IMR-90 (cell line): Measurements from ENCODE around the gene NPRL2. TPM values are rescaled to one million over a fixed set of nuclear protein-coding genes. Genes with fewer than 3 reads are reported as not detected.
A peak's percentile ranks its signal among the peaks of the same experiment; 100 is the strongest.

Experiments
- ATAC-seq: fragments of 200-7000 bp; cut with Tn5 transposase; 2 replicates; pipeline ENCODE4 v1.9.1; 2020; ENCODE audit warnings: low read depth, mild to moderate bottlenecking, moderate library complexity
- BruUV-seq: library from RNA; stranded (reverse); fragments of 400-500 nt; replicated peaks from 2 replicates; lab custom pipeline; 2021; lab: Mats Ljungman, UMichigan
- CTCF ChIA-PET: fragments of 300-600 bp; formaldehyde crosslinking; extraction: SDS; loops from one replicate; lab custom pipeline; 2021; ENCODE audit warnings: antibody characterized with exemption; lab: Yijun Ruan, JAX
- POLR2A ChIA-PET: fragments of 300-600 bp; sonication (Branson Sonifier 250); formaldehyde crosslinking; loops from one replicate; lab custom pipeline; 2022; ENCODE audit warnings: antibody characterized with exemption; ENCODE audit not compliant: unreplicated experiment; lab: Charles Lee
- DNase-seq: peaks from one replicate; pipeline ENCODE4 v3.0.0; 2013
- H2AFZ ChIP-seq: replicated peaks from 2 replicates; pipeline ENCODE3; 2013; ENCODE audit warnings: low read length, mild to moderate bottlenecking; ENCODE audit not compliant: poor library complexity
- H2AK5ac ChIP-seq: 2 replicates; pipeline ENCODE4 v1.6.1; 2013; ENCODE audit warnings: low read depth, low read length, inconsistent platforms
- H2AK9ac ChIP-seq: replicated peaks from 2 replicates; pipeline ENCODE3; 2013; ENCODE audit warnings: mild to moderate bottlenecking, low read depth, low read length, moderate library complexity; ENCODE audit not compliant: poor library complexity
- H2BK120ac ChIP-seq: 2 replicates; pipeline ENCODE4 v1.6.1; 2013; ENCODE audit warnings: low read depth, low read length, inconsistent platforms
- H2BK15ac ChIP-seq: 3 replicates; pipeline ENCODE4 v1.6.1; 2013; ENCODE audit warnings: low read depth, low read length, inconsistent platforms
- H2BK20ac ChIP-seq: 2 replicates; pipeline ENCODE4 v1.6.1; 2013; ENCODE audit warnings: low read depth, mild to moderate bottlenecking, inconsistent platforms, low read length, moderate library complexity
- H2BK5ac ChIP-seq: 2 replicates; pipeline ENCODE4 v1.6.1; 2013; ENCODE audit warnings: mild to moderate bottlenecking, low read depth, low read length, inconsistent platforms; ENCODE audit not compliant: poor library complexity, severe bottlenecking
- H3K14ac ChIP-seq: replicated peaks from 2 replicates; pipeline ENCODE4 v1.6.1; 2013; ENCODE audit warnings: low read depth, low read length, inconsistent platforms
- H3K18ac ChIP-seq: 2 replicates; pipeline ENCODE4 v1.6.1; 2013; ENCODE audit warnings: low read depth, low read length, control low read depth
- H3K23ac ChIP-seq: 2 replicates; pipeline ENCODE4 v1.6.1; 2013; ENCODE audit warnings: low read depth, low read length, inconsistent platforms
- H3K27ac ChIP-seq: 2 replicates; pipeline ENCODE4 v1.5.1; 2013; ENCODE audit warnings: mild to moderate bottlenecking, control low read depth, low read length; ENCODE audit not compliant: insufficient read depth
- H3K27me3 ChIP-seq: 2 replicates; pipeline ENCODE4 v1.6.1; 2013; ENCODE audit warnings: low read length; ENCODE audit not compliant: control insufficient read depth, insufficient read depth
- H3K36me3 ChIP-seq: 2 replicates; pipeline ENCODE4 v1.6.1; 2013; ENCODE audit warnings: low read length, mixed read lengths; ENCODE audit not compliant: control insufficient read depth, insufficient read depth
- H3K4ac ChIP-seq: 2 replicates; pipeline ENCODE4 v1.6.1; 2013; ENCODE audit warnings: low read depth, low read length, inconsistent platforms
- H3K4me1 ChIP-seq: 2 replicates; pipeline ENCODE4 v1.6.1; 2013; ENCODE audit warnings: low read length, mixed read lengths; ENCODE audit not compliant: control insufficient read depth, insufficient read depth
- H3K4me2 ChIP-seq: 2 replicates; pipeline ENCODE4 v1.6.1; 2013; ENCODE audit warnings: low read depth, mild to moderate bottlenecking, control low read depth, low read length, moderate library complexity
- H3K4me3 ChIP-seq: 2 replicates; pipeline ENCODE4 v1.5.1; 2013; ENCODE audit warnings: low read depth, mild to moderate bottlenecking, control low read depth, low read length, moderate library complexity; ENCODE audit not compliant: insufficient read depth
- H3K56ac ChIP-seq: 2 replicates; pipeline ENCODE4 v1.6.1; 2013; ENCODE audit warnings: low read length, inconsistent platforms; ENCODE audit not compliant: insufficient read depth; ENCODE audit errors: extremely low read depth
- H3K79me1 ChIP-seq, 2 experiments: 2 replicates each; pipeline ENCODE4 v1.6.1; 2013; ENCODE audit warnings: low read length in 2 of 2, inconsistent platforms in 1 of 2, low read depth in 1 of 2
- H3K9ac ChIP-seq: 2 replicates; pipeline ENCODE4 v1.6.1; 2013; ENCODE audit warnings: low read depth, low read length, control low read depth
- H3K9me1 ChIP-seq: 2 replicates; pipeline ENCODE4 v1.6.1; 2013; ENCODE audit warnings: low read length, inconsistent platforms; ENCODE audit not compliant: insufficient read depth
- H3K9me3 ChIP-seq: 2 replicates; pipeline ENCODE4 v1.6.1; 2013; ENCODE audit warnings: low read length; ENCODE audit not compliant: control insufficient read depth, insufficient read depth
- H4K20me1 ChIP-seq: 2 replicates; pipeline ENCODE4 v1.6.1; 2013; ENCODE audit warnings: low read length, inconsistent platforms; ENCODE audit not compliant: insufficient read depth
- H4K5ac ChIP-seq: 2 replicates; pipeline ENCODE4 v1.6.1; 2013; ENCODE audit warnings: mild to moderate bottlenecking, low read depth, low read length, control low read depth
- H4K8ac ChIP-seq, 2 experiments: 2 replicates each; pipeline ENCODE4 v1.6.1; 2013; ENCODE audit warnings: low read depth in 2 of 2, low read length in 2 of 2, control low read depth in 1 of 2, inconsistent platforms in 1 of 2
- H4K91ac ChIP-seq: 2 replicates; pipeline ENCODE4 v1.6.1; 2013; ENCODE audit warnings: low read depth, low read length, inconsistent platforms; ENCODE audit not compliant: insufficient read depth
- BHLHE40 ChIP-seq: fragments of 150-350 bp; IDR thresholded peaks from 2 replicates; pipeline ENCODE4 v1.6.1; 2016; ENCODE audit warnings: mild to moderate bottlenecking, low read depth, low read length
- CEBPB ChIP-seq: IDR thresholded peaks from 2 replicates; pipeline ENCODE4 v1.6.1; 2012; ENCODE audit warnings: low read depth, low read length, improper control_type of control experiment
- CHD1 ChIP-seq: IDR thresholded peaks from 2 replicates; pipeline ENCODE4 v1.6.1; 2012; ENCODE audit warnings: low read depth, low read length, improper control_type of control experiment
- FOS ChIP-seq: fragments of 150-350 bp; IDR thresholded peaks from 2 replicates; pipeline ENCODE4 v1.6.1; 2016; ENCODE audit warnings: low read depth, low read length
- MAFK ChIP-seq: IDR thresholded peaks from 2 replicates; pipeline ENCODE4 v1.6.1; 2012; ENCODE audit warnings: low read depth, low read length, improper control_type of control experiment
- MAZ ChIP-seq: IDR thresholded peaks from 2 replicates; pipeline ENCODE4 v1.6.1; 2012; ENCODE audit warnings: low read depth, mild to moderate bottlenecking, low read length, improper control_type of control experiment, moderate library complexity, borderline replicate concordance
- MXI1 ChIP-seq: IDR thresholded peaks from 2 replicates; pipeline ENCODE4 v1.6.1; 2012; ENCODE audit warnings: low read depth, mild to moderate bottlenecking, low read length, moderate library complexity, borderline replicate concordance
- POLR2A ChIP-seq: IDR thresholded peaks from 2 replicates; pipeline ENCODE4 v1.6.1; 2012; ENCODE audit warnings: mild to moderate bottlenecking, low read depth, low read length
- RAD21 ChIP-seq: IDR thresholded peaks from 2 replicates; pipeline ENCODE4 v1.6.1; 2012; ENCODE audit warnings: low read length, improper control_type of control experiment
- RFX5 ChIP-seq: IDR thresholded peaks from 2 replicates; pipeline ENCODE4 v1.8.0; 2012; ENCODE audit warnings: low read depth, mild to moderate bottlenecking, low read length, moderate library complexity
- SMC3 ChIP-seq: fragments of 150-350 bp; IDR thresholded peaks from 2 replicates; pipeline ENCODE4 v1.6.1; 2016; ENCODE audit warnings: low read depth, mild to moderate bottlenecking, antibody characterized with exemption, low read length, moderate library complexity
- WGBS, 2 experiments: methylation state at CpG; one replicate each; pipeline versions ENCODE4 v1.1.5 to v1.1.7; 2013; ENCODE audit warnings: missing lambda C conversion rate in 2 of 2; ENCODE audit not compliant: insufficient read length in 1 of 2; ENCODE audit errors: extremely low coverage in 2 of 2; 5-methylcytosine and 5-hydroxymethylcytosine counted together
- dilution Hi-C: fragments of 300-500 bp; cut with HindIII; formaldehyde crosslinking; loops from one replicate; pipeline ENCODE4 v1.14.3; 2018; ENCODE audit warnings: low sequenced_read_pairs; ENCODE audit not compliant: unreplicated experiment
- in situ Hi-C: fragments of 300-500 bp; cut with MboI; formaldehyde crosslinking; loops from 3 replicates; pipeline ENCODE4 v1.14.3; 2019; ENCODE audit warnings: low sequenced_read_pairs, inconsistent platforms, mixed read lengths
- intact Hi-C: fragments of 100-400 bp; cut with micrococcal nuclease; formaldehyde crosslinking; loops from 2 replicates; pipeline ENCODE4 v1.10.0; 2022
- polyA plus RNA-seq, 3 experiments: library from polyadenylated mRNA; depleted of rRNA; stranded (reverse); fragments of >200 nt; gene quantifications; 2 replicates each; pipeline ENCODE4 v1.2.3, GENCODE V29; 2012; ENCODE audit warnings: low replicate concordance in 1 of 3
- total RNA-seq: library from RNA; depleted of rRNA; stranded (reverse); fragments of >200 nt; gene quantifications from 2 replicates; pipeline ENCODE4 v1.2.3, GENCODE V29; 2012
- TF ChIP-seq, protein P1 (sequence below): conservative IDR thresholded peaks from 2 replicates; pipeline ENCODE4 v1.5.1; 2012; ENCODE audit warnings: mild to moderate bottlenecking, low read depth, low read length, improper control_type of control experiment
- TF ChIP-seq, protein P2 (sequence below): fragments of 150-350 bp; IDR thresholded peaks from 2 replicates; pipeline ENCODE4 v1.6.1; 2017; ENCODE audit warnings: mild to moderate bottlenecking, antibody characterized with exemption, low read length, low read depth
- TF ChIP-seq, protein P3 (sequence below): fragments of 150-350 bp; IDR thresholded peaks from 2 replicates; pipeline ENCODE4 v1.6.1; 2016; ENCODE audit warnings: low read depth, mild to moderate bottlenecking, low read length, moderate library complexity, borderline replicate concordance

The NPRL2 gene
- total and polyA plus RNA-seq, 2 of the 4 experiments (the other 2 are of a cell fraction), result 38.3 to 38.7 TPM

GRCh38 chr3:50321336-50322114, 29.1 kb downstream of the NPRL2 start:
- peaks cover 12% of the 10 kb centered on the region; the same call in 1 of the 2 replicates for H4K20me1 ChIP-seq
- H3K4ac ChIP-seq, result peak overlapping the region; percentile 98
- H2AK9ac ChIP-seq, result peak overlapping the region; percentile 93
- BruUV-seq, result no TSS peak
- peak overlapping the region; percentile 93 for H4K91ac ChIP-seq
- H3K4me1 ChIP-seq, result peaks cover 25% of the 10 kb centered on the region
- no peaks in the 10 kb centered on the region for H3K27me3 ChIP-seq
- H3K23ac ChIP-seq, result peak overlapping the region; percentile 96
- peak overlapping the region; percentile 98 for H3K14ac ChIP-seq
- ChIA-PET POLR2A (interaction anchor here (0.6 kb wide), 1 partner anchor 25 kb away, joined by 10 read pairs; no protein-coding TSS in a partner anchor), CTCF (no interaction called here)
- peak; percentile 90 for ATAC-seq
- intact Hi-C loops, result loop anchor here (5.0 kb wide), 1 partner anchor 59 kb away; no protein-coding TSS in a partner anchor
- H3K27ac ChIP-seq, result peak overlapping the region; percentile 98
- peak overlapping the region; percentile 87 for H2AK5ac ChIP-seq
- H3K36me3 ChIP-seq, result peaks cover 36% of the 10 kb centered on the region
- peak overlapping the region; percentile 100 for H2BK120ac ChIP-seq
- peak overlapping the region; percentile 98 for H2BK5ac ChIP-seq
- peaks cover 16% of the 10 kb centered on the region for H3K9me1 ChIP-seq
- peak overlapping the region; percentile 95 for H2AFZ ChIP-seq
- peak overlapping the region; percentile 96 to 99; a peak in 3 of 4 replicates for H4K8ac ChIP-seq
- 0% methylated on average over 15 of the region's 59 CpGs; no CpG with 5 or more reads in 1 of the 2 experiments for WGBS, 2 experiments
- H3K18ac ChIP-seq, result peak overlapping the region; percentile 94; the same call in 1 of the 2 replicates
- peak overlapping the region; percentile 95 for H4K5ac ChIP-seq
- H3K4me2 ChIP-seq, result peak overlapping the region; percentile 73
- no peaks in the 10 kb centered on the region for H3K9me3 ChIP-seq
- peak overlapping the region; percentile 94 for H3K9ac ChIP-seq
- H2BK20ac ChIP-seq, result peak overlapping the region; percentile 95
- peak; percentile 83 for DNase-seq
- in situ Hi-C loops, result no loop called here
- H3K56ac ChIP-seq, result peak overlapping the region; percentile 97; the same call in 1 of the 2 replicates
- peak overlapping the region; percentile 58 for H3K4me3 ChIP-seq
- peaks cover 26 to 57% of the 10 kb centered on the region in 2 experiments for H3K79me1 ChIP-seq
- dilution Hi-C loops, result no loop called here
- H2BK15ac ChIP-seq, result peak overlapping the region; percentile 85; the same call in 1 of the 3 replicates
- TF ChIP-seq RFX5 (no peak), CEBPB (no peak), MAZ (peak; percentile 49), SMC3 (no peak), FOS (no peak), POLR2A (peak; percentile 80), MAFK (no peak), MXI1 (no peak), CHD1 (peak; percentile 99; the same call in 1 of the 2 replicates), BHLHE40 (peak; percentile 97), RAD21 (no peak)
- TF ChIP-seq, protein P1, sequence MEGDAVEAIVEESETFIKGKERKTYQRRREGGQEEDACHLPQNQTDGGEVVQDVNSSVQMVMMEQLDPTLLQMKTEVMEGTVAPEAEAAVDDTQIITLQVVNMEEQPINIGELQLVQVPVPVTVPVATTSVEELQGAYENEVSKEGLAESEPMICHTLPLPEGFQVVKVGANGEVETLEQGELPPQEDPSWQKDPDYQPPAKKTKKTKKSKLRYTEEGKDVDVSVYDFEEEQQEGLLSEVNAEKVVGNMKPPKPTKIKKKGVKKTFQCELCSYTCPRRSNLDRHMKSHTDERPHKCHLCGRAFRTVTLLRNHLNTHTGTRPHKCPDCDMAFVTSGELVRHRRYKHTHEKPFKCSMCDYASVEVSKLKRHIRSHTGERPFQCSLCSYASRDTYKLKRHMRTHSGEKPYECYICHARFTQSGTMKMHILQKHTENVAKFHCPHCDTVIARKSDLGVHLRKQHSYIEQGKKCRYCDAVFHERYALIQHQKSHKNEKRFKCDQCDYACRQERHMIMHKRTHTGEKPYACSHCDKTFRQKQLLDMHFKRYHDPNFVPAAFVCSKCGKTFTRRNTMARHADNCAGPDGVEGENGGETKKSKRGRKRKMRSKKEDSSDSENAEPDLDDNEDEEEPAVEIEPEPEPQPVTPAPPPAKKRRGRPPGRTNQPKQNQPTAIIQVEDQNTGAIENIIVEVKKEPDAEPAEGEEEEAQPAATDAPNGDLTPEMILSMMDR, result peak; percentile 42
- TF ChIP-seq, protein P2, sequence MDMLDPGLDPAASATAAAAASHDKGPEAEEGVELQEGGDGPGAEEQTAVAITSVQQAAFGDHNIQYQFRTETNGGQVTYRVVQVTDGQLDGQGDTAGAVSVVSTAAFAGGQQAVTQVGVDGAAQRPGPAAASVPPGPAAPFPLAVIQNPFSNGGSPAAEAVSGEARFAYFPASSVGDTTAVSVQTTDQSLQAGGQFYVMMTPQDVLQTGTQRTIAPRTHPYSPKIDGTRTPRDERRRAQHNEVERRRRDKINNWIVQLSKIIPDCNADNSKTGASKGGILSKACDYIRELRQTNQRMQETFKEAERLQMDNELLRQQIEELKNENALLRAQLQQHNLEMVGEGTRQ, result no peak
- TF ChIP-seq, protein P3, sequence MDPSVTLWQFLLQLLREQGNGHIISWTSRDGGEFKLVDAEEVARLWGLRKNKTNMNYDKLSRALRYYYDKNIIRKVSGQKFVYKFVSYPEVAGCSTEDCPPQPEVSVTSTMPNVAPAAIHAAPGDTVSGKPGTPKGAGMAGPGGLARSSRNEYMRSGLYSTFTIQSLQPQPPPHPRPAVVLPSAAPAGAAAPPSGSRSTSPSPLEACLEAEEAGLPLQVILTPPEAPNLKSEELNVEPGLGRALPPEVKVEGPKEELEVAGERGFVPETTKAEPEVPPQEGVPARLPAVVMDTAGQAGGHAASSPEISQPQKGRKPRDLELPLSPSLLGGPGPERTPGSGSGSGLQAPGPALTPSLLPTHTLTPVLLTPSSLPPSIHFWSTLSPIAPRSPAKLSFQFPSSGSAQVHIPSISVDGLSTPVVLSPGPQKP, result no peak
